ENCODE data around the gene ADAMTS18. TPM values are rescaled to one million over a fixed set of nuclear protein-coding genes. Genes with fewer than 3 reads are reported as not detected.

Gene ADAMTS18
- polyA plus RNA-seq, 2 of the 4 experiments (the other 2 are of a cell fraction): 0.03 TPM; not detected in 1

- Histone ChIP-seq H3K4me3 (no peak overlapping the region), H3K27ac (no peak overlapping the region), H3K4me1 (peaks cover 11% of the 10 kb centered on the region), H3K9me3 (peaks cover 6% of the 10 kb centered on the region; the same call in 1 of the 3 replicates), H3K4me2 (no peak overlapping the region)
- TF ChIP-seq TP53 (CRISPR knock-in tag; IDR thresholded peaks at IDR 0.05): no peak
- TF ChIP-seq, protein P1, sequence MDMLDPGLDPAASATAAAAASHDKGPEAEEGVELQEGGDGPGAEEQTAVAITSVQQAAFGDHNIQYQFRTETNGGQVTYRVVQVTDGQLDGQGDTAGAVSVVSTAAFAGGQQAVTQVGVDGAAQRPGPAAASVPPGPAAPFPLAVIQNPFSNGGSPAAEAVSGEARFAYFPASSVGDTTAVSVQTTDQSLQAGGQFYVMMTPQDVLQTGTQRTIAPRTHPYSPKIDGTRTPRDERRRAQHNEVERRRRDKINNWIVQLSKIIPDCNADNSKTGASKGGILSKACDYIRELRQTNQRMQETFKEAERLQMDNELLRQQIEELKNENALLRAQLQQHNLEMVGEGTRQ (IDR thresholded peaks at IDR 0.05): no peak
- TF ChIP-seq, protein P2, sequence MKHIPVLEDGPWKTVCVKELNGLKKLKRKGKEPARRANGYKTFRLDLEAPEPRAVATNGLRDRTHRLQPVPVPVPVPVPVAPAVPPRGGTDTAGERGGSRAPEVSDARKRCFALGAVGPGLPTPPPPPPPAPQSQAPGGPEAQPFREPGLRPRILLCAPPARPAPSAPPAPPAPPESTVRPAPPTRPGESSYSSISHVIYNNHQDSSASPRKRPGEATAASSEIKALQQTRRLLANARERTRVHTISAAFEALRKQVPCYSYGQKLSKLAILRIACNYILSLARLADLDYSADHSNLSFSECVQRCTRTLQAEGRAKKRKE (CRISPR knock-in tag; IDR thresholded peaks at IDR 0.05; ENCODE audit: low read depth): no peak
- TF ChIP-seq GATA3 (IDR thresholded peaks at IDR 0.05; ENCODE audit: borderline replicate concordance): no peak
- TF ChIP-seq CHD2 (IDR thresholded peaks at IDR 0.05; ENCODE audit: low read length, partially characterized antibody): no peak
- no peak for TF ChIP-seq ZNF302 (CRISPR knock-in tag; IDR thresholded peaks at IDR 0.05)
- TF ChIP-seq, protein P3, sequence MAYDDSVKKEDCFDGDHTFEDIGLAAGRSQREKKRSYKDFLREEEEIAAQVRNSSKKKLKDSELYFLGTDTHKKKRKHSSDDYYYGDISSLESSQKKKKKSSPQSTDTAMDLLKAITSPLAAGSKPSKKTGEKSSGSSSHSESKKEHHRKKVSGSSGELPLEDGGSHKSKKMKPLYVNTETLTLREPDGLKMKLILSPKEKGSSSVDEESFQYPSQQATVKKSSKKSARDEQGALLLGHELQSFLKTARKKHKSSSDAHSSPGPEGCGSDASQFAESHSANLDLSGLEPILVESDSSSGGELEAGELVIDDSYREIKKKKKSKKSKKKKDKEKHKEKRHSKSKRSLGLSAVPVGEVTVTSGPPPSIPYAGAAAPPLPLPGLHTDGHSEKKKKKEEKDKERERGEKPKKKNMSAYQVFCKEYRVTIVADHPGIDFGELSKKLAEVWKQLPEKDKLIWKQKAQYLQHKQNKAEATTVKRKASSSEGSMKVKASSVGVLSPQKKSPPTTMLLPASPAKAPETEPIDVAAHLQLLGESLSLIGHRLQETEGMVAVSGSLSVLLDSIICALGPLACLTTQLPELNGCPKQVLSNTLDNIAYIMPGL (CRISPR knock-in tag; IDR thresholded peaks at IDR 0.05; ENCODE audit: borderline replicate concordance): no peak
- TF ChIP-seq E2F6 (IDR thresholded peaks at IDR 0.05; ENCODE audit: borderline replicate concordance, low read depth): no peak
- TF ChIP-seq ZFP36 (IDR thresholded peaks at IDR 0.05; ENCODE audit: borderline replicate concordance, partially characterized antibody): no peak
- TF ChIP-seq FOSL2 (IDR thresholded peaks at IDR 0.05): no peak
- no peak for TF ChIP-seq FOSL2 (CRISPR knock-in tag; IDR thresholded peaks at IDR 0.05)
- no peak for TF ChIP-seq CHD4 (IDR thresholded peaks at IDR 0.05; ENCODE audit: borderline replicate concordance)
- TF ChIP-seq MAZ (IDR thresholded peaks at IDR 0.05; ENCODE audit: borderline replicate concordance, low read depth, low read length): no peak
- TF ChIP-seq NPAS2 (CRISPR knock-in tag; IDR thresholded peaks at IDR 0.05; ENCODE audit: borderline replicate concordance): no peak
- no peak for TF ChIP-seq REST (IDR thresholded peaks at IDR 0.05)
- no peak for TF ChIP-seq ZSCAN20 (CRISPR knock-in tag; IDR thresholded peaks at IDR 0.05)
- no peak for TF ChIP-seq TFCP2L1 (CRISPR knock-in tag; IDR thresholded peaks at IDR 0.05)
- TF ChIP-seq RAD21 (conservative IDR thresholded peaks at IDR 0.05 in 1 of 2, IDR thresholded peaks at IDR 0.05 in 1 of 2): no peak
- TF ChIP-seq RNF2 (IDR thresholded peaks at IDR 0.05; ENCODE audit: borderline replicate concordance, low read depth): no peak
- FAIRE-seq (no peak), DNase-seq (ENCODE audit: low read depth in 1 of 2, low spot score in 1 of 2) (no peak), ATAC-seq (no peak)
- ChIA-PET POLR2A (no interaction called here), CTCF (no interaction called here)
- 81% methylated on average over 4 of the region's 4 CpGs for WGBS (ENCODE audit: missing lambda C conversion rate)
Measured at GRCh38 chr16:77430360-77430759, 4.5 kb downstream of the ADAMTS18 start.
